Measurements from ENCODE around the gene PCCA.
A peak's percentile ranks its signal among the peaks of the same experiment; 100 is the strongest.
"Not testable (repeated sequence)": the region's sequence is repeated elsewhere in the genome, so short reads cannot be mapped to it uniquely, and the experiment has no call there.

Gene PCCA

GRCh38 chr13:100544866-100545683 is 456.2 kb downstream of the PCCA start:
- no peak for DNase-seq (ENCODE audit: low spot score)

- no peak for DNase-seq (ENCODE audit: low spot score)
These were observed 456.8 kb downstream of the PCCA start for GRCh38 chr13:100545684-100546061.

GRCh38 chr13:100546713-100547405 is 458.0 kb downstream of the PCCA start:
- no peak for DNase-seq (ENCODE audit: low spot score)

- no peak for DNase-seq (ENCODE audit: low spot score)
These were observed 458.9 kb downstream of the PCCA start for GRCh38 chr13:100547791-100548201.

- no peak for DNase-seq (ENCODE audit: low spot score)
These were observed 460.4 kb downstream of the PCCA start for GRCh38 chr13:100549316-100549715.

GRCh38 chr13:100552755-100553154 is 463.9 kb downstream of the PCCA start:
- DNase-seq (ENCODE audit: low spot score), result no peak

GRCh38 chr13:100559886-100560285 is 471.0 kb downstream of the PCCA start:
- no peak for DNase-seq (ENCODE audit: low spot score)

- DNase-seq (ENCODE audit: low spot score), result no peak
These were observed 471.7 kb downstream of the PCCA start for GRCh38 chr13:100560498-100561157.

GRCh38 chr13:100561158-100561499 is 472.2 kb downstream of the PCCA start:
- DNase-seq (ENCODE audit: low spot score), result no peak

- no peak for DNase-seq (ENCODE audit: low spot score)
These were observed 472.8 kb downstream of the PCCA start for GRCh38 chr13:100561599-100562204.

- DNase-seq (ENCODE audit: low spot score), result no peak
These were observed 474.9 kb downstream of the PCCA start for GRCh38 chr13:100563779-100564178.

GRCh38 chr13:100564444-100565223 is 475.7 kb downstream of the PCCA start:
- DNase-seq (ENCODE audit: low spot score), result no peak

GRCh38 chr13:100565286-100565685 is 476.4 kb downstream of the PCCA start:
- DNase-seq (ENCODE audit: low spot score), result no peak

- no peak for DNase-seq (ENCODE audit: low spot score)
These were observed 477.6 kb downstream of the PCCA start for GRCh38 chr13:100566543-100566942.

- DNase-seq (ENCODE audit: low spot score), result peak; percentile 68
These were observed 484.2 kb downstream of the PCCA start for GRCh38 chr13:100573121-100573520.

GRCh38 chr13:100577239-100577638 is 488.3 kb downstream of the PCCA start:
- not testable (repeated sequence) for DNase-seq (ENCODE audit: low spot score)
